ENCODE data around the gene MYL11.

DNA sequence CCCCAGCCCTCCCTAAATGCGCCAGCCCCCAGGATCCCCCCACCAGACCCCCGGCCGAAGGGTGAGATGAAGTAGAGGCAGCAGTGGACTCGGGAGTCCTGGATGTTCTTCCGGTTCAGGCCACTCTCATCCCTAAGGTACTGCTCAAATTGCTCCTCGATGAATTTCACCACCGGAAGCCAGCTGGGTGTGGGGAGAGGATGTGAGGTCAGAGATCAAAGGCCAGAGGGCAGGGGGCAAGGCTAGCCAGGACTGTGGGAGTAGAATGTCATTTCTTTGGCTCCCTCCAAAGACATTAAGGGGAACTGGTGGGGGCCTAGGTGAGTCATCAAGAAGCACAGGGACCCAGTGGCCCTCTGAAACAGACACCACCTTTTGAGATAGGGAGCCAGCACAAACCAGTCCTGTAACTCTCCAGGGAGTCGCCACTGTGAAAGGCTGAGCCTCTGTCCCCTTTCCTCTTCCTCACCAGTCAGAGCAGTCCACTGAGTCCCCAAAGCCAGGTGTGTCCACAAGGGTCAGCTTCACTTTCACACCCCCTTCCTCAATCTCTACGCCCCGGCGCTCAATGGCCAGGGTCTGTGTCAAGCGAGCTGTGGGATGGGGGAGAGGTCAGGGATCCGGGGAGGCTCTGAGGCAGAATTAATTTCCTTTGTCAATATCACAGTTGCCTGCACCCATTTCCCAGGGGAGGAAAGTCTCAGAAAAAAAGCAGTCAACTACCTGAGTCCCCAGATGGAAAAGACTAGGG lies 6.9 kb downstream of the MYL11 start:
- TF ChIP-seq, protein P1, sequence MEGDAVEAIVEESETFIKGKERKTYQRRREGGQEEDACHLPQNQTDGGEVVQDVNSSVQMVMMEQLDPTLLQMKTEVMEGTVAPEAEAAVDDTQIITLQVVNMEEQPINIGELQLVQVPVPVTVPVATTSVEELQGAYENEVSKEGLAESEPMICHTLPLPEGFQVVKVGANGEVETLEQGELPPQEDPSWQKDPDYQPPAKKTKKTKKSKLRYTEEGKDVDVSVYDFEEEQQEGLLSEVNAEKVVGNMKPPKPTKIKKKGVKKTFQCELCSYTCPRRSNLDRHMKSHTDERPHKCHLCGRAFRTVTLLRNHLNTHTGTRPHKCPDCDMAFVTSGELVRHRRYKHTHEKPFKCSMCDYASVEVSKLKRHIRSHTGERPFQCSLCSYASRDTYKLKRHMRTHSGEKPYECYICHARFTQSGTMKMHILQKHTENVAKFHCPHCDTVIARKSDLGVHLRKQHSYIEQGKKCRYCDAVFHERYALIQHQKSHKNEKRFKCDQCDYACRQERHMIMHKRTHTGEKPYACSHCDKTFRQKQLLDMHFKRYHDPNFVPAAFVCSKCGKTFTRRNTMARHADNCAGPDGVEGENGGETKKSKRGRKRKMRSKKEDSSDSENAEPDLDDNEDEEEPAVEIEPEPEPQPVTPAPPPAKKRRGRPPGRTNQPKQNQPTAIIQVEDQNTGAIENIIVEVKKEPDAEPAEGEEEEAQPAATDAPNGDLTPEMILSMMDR (IDR thresholded peaks at IDR 0.05; ENCODE audit: poor library complexity, severe bottlenecking) = no peak
- TF ChIP-seq MXI1 (conservative IDR thresholded peaks at IDR 0.05; ENCODE audit: poor library complexity, severe bottlenecking) (no peak), TAF1 (IDR thresholded peaks at IDR 0.05; ENCODE audit: low read depth) (no peak), EP300 (conservative IDR thresholded peaks at IDR 0.05; ENCODE audit: poor library complexity, severe bottlenecking) (no peak), EZH2 (IDR thresholded peaks at IDR 0.05; ENCODE audit: borderline replicate concordance, insufficient read depth, low read length, poor library complexity, severe bottlenecking) (no peak), RAD21 (conservative IDR thresholded peaks at IDR 0.05) (no peak)
